Hepatocyte (in vitro differentiated cells): ENCODE results near the gene SP100. TPM values are rescaled to one million over a fixed set of nuclear protein-coding genes. Genes with fewer than 3 reads are reported as not detected.

Experiments used
- DNase-seq: peaks from one replicate; pipeline ENCODE4 v3.0.0-alpha.2; 2016; ENCODE audit warnings: low spot score
- H2AFZ ChIP-seq: fragments of 200-600 bp; sonication (generic); 2 replicates; pipeline ENCODE4 v1.6.0; 2016; ENCODE audit warnings: antibody characterized with exemption, mild to moderate bottlenecking
- H3K27ac ChIP-seq: fragments of 200-600 bp; sonication (generic); 2 replicates; pipeline ENCODE4 v1.5.1; 2016; ENCODE audit warnings: mild to moderate bottlenecking
- H3K27me3 ChIP-seq: fragments of 200-600 bp; sonication (generic); 2 replicates; pipeline ENCODE4 v1.6.1; 2016
- H3K36me3 ChIP-seq: fragments of 200-600 bp; sonication (generic); replicated peaks from 2 replicates; pipeline ENCODE4 v1.5.1; 2016; ENCODE audit warnings: low read depth; ENCODE audit not compliant: insufficient read depth
- H3K4me1 ChIP-seq: fragments of 200-600 bp; sonication (generic); 2 replicates; pipeline ENCODE4 v1.5.1; 2016; ENCODE audit warnings: mild to moderate bottlenecking, moderate library complexity; ENCODE audit not compliant: insufficient read depth
- H3K4me2 ChIP-seq: fragments of 200-600 bp; sonication (generic); 2 replicates; pipeline ENCODE4 v1.6.0; 2016
- H3K4me3 ChIP-seq: fragments of 200-600 bp; sonication (generic); 2 replicates; pipeline ENCODE4 v1.5.1; 2016; ENCODE audit warnings: mild to moderate bottlenecking
- H3K79me2 ChIP-seq: fragments of 200-600 bp; sonication (generic); 2 replicates; pipeline ENCODE4 v1.6.0; 2017; ENCODE audit warnings: mild to moderate bottlenecking
- H3K9me2 ChIP-seq: fragments of 200-600 bp; sonication (generic); replicated peaks from 2 replicates; pipeline ENCODE4 v1.6.0; 2017; ENCODE audit warnings: mild to moderate bottlenecking; ENCODE audit not compliant: insufficient read depth
- H3K9me3 ChIP-seq: fragments of 200-600 bp; sonication (generic); 2 replicates; pipeline ENCODE4 v1.5.1; 2016; ENCODE audit warnings: low read depth, mild to moderate bottlenecking
- H4K20me1 ChIP-seq: fragments of 200-600 bp; sonication (generic); 2 replicates; pipeline ENCODE4 v1.6.0; 2016; ENCODE audit warnings: mild to moderate bottlenecking; ENCODE audit not compliant: insufficient read depth, poor library complexity, severe bottlenecking
- CTCF ChIP-seq: fragments of 200-600 bp; sonication (generic); IDR thresholded peaks from 2 replicates; pipeline ENCODE4 v1.5.1; 2016; ENCODE audit warnings: antibody characterized with exemption, mild to moderate bottlenecking; ENCODE audit not compliant: poor library complexity
- EZH2 ChIP-seq: fragments of 200-600 bp; sonication (generic); IDR thresholded peaks from 2 replicates; pipeline ENCODE4 v1.6.1; 2016; ENCODE audit warnings: antibody characterized with exemption, mild to moderate bottlenecking, borderline replicate concordance
- EZH2phosphoT487 ChIP-seq: fragments of 200-600 bp; sonication (generic); IDR thresholded peaks from one replicate; pipeline ENCODE4 v1.6.1; 2018; ENCODE audit warnings: antibody characterized with exemption, mild to moderate bottlenecking, low read depth, moderate library complexity; ENCODE audit not compliant: unreplicated experiment, severe bottlenecking
- WGBS: methylation state at CpG from one replicate; pipeline ENCODE4 v1.1.6; 2016; ENCODE audit warnings: low lambda C conversion rate; ENCODE audit errors: missing lambda C conversion rate; 5-methylcytosine and 5-hydroxymethylcytosine counted together
- polyA plus RNA-seq: library from polyadenylated mRNA; unstranded; fragments of >200 nt; fragmentation: Nextera tagmentation; extraction: Ambion mirVana; gene quantifications from 2 replicates; pipeline ENCODE4 v1.2.1, GENCODE V29; 2016
- total RNA-seq: library from RNA; depleted of rRNA; stranded (reverse); fragments of >200 nt; gene quantifications from 2 replicates; pipeline ENCODE4 v1.2.3, GENCODE V29; 2014

Gene SP100
- total and polyA plus RNA-seq, 2 experiments from 2014 or later, result 30.5 to 42.2 TPM

DNA sequence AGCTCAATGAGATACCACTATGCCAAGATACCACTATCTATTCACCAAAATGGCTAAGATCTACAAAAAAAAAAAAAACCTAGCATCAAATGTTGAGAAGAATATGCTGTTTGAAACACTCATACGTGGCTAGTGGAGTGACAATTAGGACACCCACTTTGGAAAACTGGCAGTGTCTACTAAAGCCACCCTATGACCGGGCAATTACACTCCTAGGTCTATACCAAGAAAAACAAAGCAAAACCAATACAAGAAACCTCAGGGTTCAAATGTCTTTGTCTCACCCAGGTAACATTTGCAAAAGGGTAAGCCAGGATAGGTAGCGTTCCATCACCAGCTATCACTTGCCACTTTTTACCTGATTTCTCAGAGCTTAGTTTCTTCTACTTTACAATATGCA is 173.0 kb downstream of the SP100 start:
- 94% methylated on average over 3 of the region's 3 CpGs for WGBS

DNA sequence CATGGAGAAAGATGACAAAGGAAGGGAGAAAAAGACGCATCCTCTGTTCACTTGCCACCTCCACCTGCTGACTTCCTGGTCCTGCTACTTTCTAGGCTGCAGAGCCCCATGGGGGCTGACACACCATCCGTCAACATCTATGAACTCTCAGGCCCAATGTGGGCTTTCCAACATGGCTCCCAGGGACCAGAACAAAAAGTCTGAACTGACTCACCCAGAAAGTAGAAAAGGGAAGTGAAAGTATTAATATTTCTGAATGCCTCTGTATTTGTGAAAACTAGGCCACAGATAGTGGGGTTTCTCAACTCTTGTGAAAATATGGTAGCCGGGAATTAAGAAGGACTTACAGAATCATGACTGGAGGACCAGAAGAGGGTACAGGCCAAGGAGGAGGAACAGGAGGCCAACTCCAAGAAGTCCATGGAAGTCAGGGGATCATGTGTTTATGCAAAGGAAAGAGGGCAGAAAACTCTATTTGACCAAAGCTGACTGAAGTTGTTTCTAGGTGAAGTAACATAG is 173.6 kb downstream of the SP100 start:
- TF ChIP-seq EZH2, result no peak
- TF ChIP-seq EZH2phosphoT487, result no peak
- no peak for TF ChIP-seq CTCF
- Histone ChIP-seq H3K27ac (no peak overlapping the region), H3K4me2 (no peak overlapping the region), H3K36me3 (no peaks in the 10 kb centered on the region), H3K4me1 (no peaks in the 10 kb centered on the region), H2AFZ (no peak overlapping the region), H3K27me3 (no peaks in the 10 kb centered on the region), H3K79me2 (no peaks in the 10 kb centered on the region), H3K9me3 (no peaks in the 10 kb centered on the region), H3K4me3 (no peak overlapping the region), H4K20me1 (no peaks in the 10 kb centered on the region), H3K9me2 (no peaks in the 10 kb centered on the region)
- WGBS, result 93% methylated on average over 3 of the region's 3 CpGs
- no peak for DNase-seq

More for the DNA sequence above, 173.0 kb downstream of the SP100 start:
- Histone ChIP-seq H3K79me2 (no peaks in the 10 kb centered on the region), H2AFZ (no peak overlapping the region), H3K4me3 (no peak overlapping the region), H3K9me2 (no peaks in the 10 kb centered on the region), H3K27me3 (no peaks in the 10 kb centered on the region), H3K4me1 (no peaks in the 10 kb centered on the region), H4K20me1 (no peaks in the 10 kb centered on the region), H3K27ac (no peak overlapping the region), H3K4me2 (no peak overlapping the region), H3K9me3 (no peaks in the 10 kb centered on the region), H3K36me3 (no peaks in the 10 kb centered on the region)
- no peak for DNase-seq
- no peak for TF ChIP-seq EZH2
- TF ChIP-seq CTCF, result no peak
- no peak for TF ChIP-seq EZH2phosphoT487

GRCh38 chr2:230590333-230590732 is 174.3 kb downstream of the SP100 start:
- no peak for TF ChIP-seq EZH2phosphoT487
- no peak for TF ChIP-seq CTCF
- no peak for TF ChIP-seq EZH2

More at GRCh38 chr2:230590333-230590732, 174.3 kb downstream of the SP100 start:
- no peak overlapping the region for H3K4me2 ChIP-seq
- no peak for DNase-seq
- no peak overlapping the region for H2AFZ ChIP-seq
- no peaks in the 10 kb centered on the region for H3K9me2 ChIP-seq
- no peaks in the 10 kb centered on the region for H3K4me1 ChIP-seq
- no peaks in the 10 kb centered on the region for H3K9me3 ChIP-seq
- no peak overlapping the region for H3K4me3 ChIP-seq
- no peaks in the 10 kb centered on the region for H4K20me1 ChIP-seq
- no peaks in the 10 kb centered on the region for H3K36me3 ChIP-seq
- 87% methylated on average over 3 of the region's 3 CpGs for WGBS
- no peaks in the 10 kb centered on the region for H3K79me2 ChIP-seq
- no peaks in the 10 kb centered on the region for H3K27me3 ChIP-seq
- H3K27ac ChIP-seq, result no peak overlapping the region
